Endothelial cell of umbilical vein (primary cell): ENCODE data around the gene CAMKMT. TPM values are rescaled to one million over a fixed set of nuclear protein-coding genes. Genes with fewer than 3 reads are reported as not detected.

Source experiments
- BruUV-seq: library from RNA; stranded (reverse); fragments of 400-500 nt; replicated peaks from 2 replicates; lab custom pipeline; 2021; lab: Mats Ljungman, UMichigan
- CTCF ChIA-PET: fragments of 300-600, 350-600 bp; sonication (Branson Sonifier 250); formaldehyde crosslinking; loops from one replicate; lab custom pipeline; 2021; ENCODE audit warnings: antibody characterized with exemption, inconsistent platforms; lab: Charles Lee
- POLR2A ChIA-PET: fragments of 300-600, 350-600 bp; sonication (Branson Sonifier 250); formaldehyde crosslinking; loops from one replicate; lab custom pipeline; 2021; ENCODE audit warnings: antibody characterized with exemption, inconsistent platforms; lab: Charles Lee
- DNase-seq: peaks from one replicate; pipeline ENCODE4 v3.0.0-alpha.2; 2011; ENCODE audit warnings: low read depth, low spot score
- FAIRE-seq: peaks from 2 replicates; lab custom pipeline; 2011; peaks lifted over from hg19 to GRCh38; lab: Jason Lieb, UNC
- H2AFZ ChIP-seq: 2 replicates; pipeline ENCODE4 v1.6.0; 2012; ENCODE audit warnings: low read depth, low read length, control low read depth, inconsistent platforms
- H3K27ac ChIP-seq: 2 replicates; pipeline ENCODE4 v1.5.1; 2011; ENCODE audit warnings: low read depth, mild to moderate bottlenecking, control low read depth, low read length, moderate library complexity; ENCODE audit not compliant: insufficient read depth
- H3K27me3 ChIP-seq, 2 experiments: 2 replicates each; pipeline versions ENCODE4 v1.6.0 to v1.6.1; 2011; ENCODE audit warnings: low read length in 2 of 2, mixed read lengths in 1 of 2; ENCODE audit not compliant: control insufficient read depth in 2 of 2, insufficient read depth in 2 of 2
- H3K36me3 ChIP-seq, 2 experiments: 2 replicates in 1 of 2; 3 replicates in 1 of 2; pipeline ENCODE4 v1.5.1; 2011; ENCODE audit warnings: low read length in 2 of 2, mild to moderate bottlenecking in 1 of 2, moderate library complexity in 1 of 2; ENCODE audit not compliant: control insufficient read depth in 2 of 2, insufficient read depth in 2 of 2; ENCODE audit errors: extremely low read depth in 1 of 2
- H3K4me1 ChIP-seq: 3 replicates; pipeline ENCODE4 v1.5.1; 2011; ENCODE audit warnings: mild to moderate bottlenecking, low read length; ENCODE audit not compliant: control insufficient read depth, insufficient read depth; ENCODE audit errors: extremely low read depth
- H3K4me2 ChIP-seq: 2 replicates; pipeline ENCODE4 v1.6.1; 2011; ENCODE audit warnings: low read length, control low read depth, mixed read lengths; ENCODE audit not compliant: insufficient read depth
- H3K4me3 ChIP-seq, 3 experiments: fragments of 200-600 bp in 1 of 3; sonication (generic), shearing (Covaris generic) in 1 of 3; replicated peaks in 1 of 3; 2 replicates each; pipeline ENCODE4 v1.5.1; 2011 to 2016; ENCODE audit warnings: control low read depth in 3 of 3, low read length in 3 of 3, mild to moderate bottlenecking in 2 of 3, inconsistent platforms in 1 of 3, low read depth in 1 of 3, moderate library complexity in 1 of 3; ENCODE audit not compliant: insufficient read depth in 1 of 3
- H3K79me2 ChIP-seq: 2 replicates; pipeline ENCODE4 v1.6.0; 2012; ENCODE audit warnings: low read length, inconsistent platforms; ENCODE audit not compliant: control insufficient read depth, insufficient read depth
- H3K9ac ChIP-seq: replicated peaks from 2 replicates; pipeline ENCODE3; 2011; ENCODE audit warnings: low read length, control low read depth; ENCODE audit not compliant: insufficient read depth; ENCODE audit errors: extremely low read depth
- H3K9me1 ChIP-seq: replicated peaks from 3 replicates; pipeline ENCODE4 v1.6.0; 2011; ENCODE audit warnings: mild to moderate bottlenecking, low read length; ENCODE audit not compliant: control insufficient read depth, insufficient read depth; ENCODE audit errors: extremely low read depth
- H3K9me3 ChIP-seq: replicated peaks from 2 replicates; pipeline ENCODE4 v1.5.1; 2012; ENCODE audit warnings: low read length, inconsistent platforms; ENCODE audit not compliant: control insufficient read depth, insufficient read depth
- H4K20me1 ChIP-seq: replicated peaks from 2 replicates; pipeline ENCODE3; 2011; ENCODE audit warnings: mild to moderate bottlenecking, low read length; ENCODE audit not compliant: control insufficient read depth, insufficient read depth; ENCODE audit errors: extremely low read depth
- EZH2 ChIP-seq: IDR thresholded peaks from 2 replicates; pipeline ENCODE4 v1.6.1; 2012; ENCODE audit warnings: borderline replicate concordance, low read depth, mild to moderate bottlenecking, moderate library complexity, low read length, inconsistent platforms; ENCODE audit not compliant: severe bottlenecking
- FOS ChIP-seq: IDR thresholded peaks from 2 replicates; pipeline ENCODE4 v1.6.1; 2011; ENCODE audit warnings: mild to moderate bottlenecking, low read length, moderate library complexity, borderline replicate concordance; ENCODE audit not compliant: insufficient read depth
- GATA2 ChIP-seq: IDR thresholded peaks from 2 replicates; pipeline ENCODE4 v1.7.0; 2011; ENCODE audit warnings: low read depth, mild to moderate bottlenecking, moderate library complexity, mixed read lengths, low read length; ENCODE audit not compliant: insufficient read length, insufficient read depth
- JUN ChIP-seq: IDR thresholded peaks from 2 replicates; pipeline ENCODE4 v1.6.1; 2011; ENCODE audit warnings: borderline replicate concordance, low read depth; ENCODE audit not compliant: insufficient read length, insufficient read depth
- MYC ChIP-seq: IDR thresholded peaks from one replicate; pipeline ENCODE4 v1.6.1; 2011; ENCODE audit warnings: mild to moderate bottlenecking, low read depth, low read length
- POLR2A ChIP-seq: IDR thresholded peaks from 2 replicates; pipeline ENCODE4 v1.6.1; 2012; ENCODE audit warnings: low read depth, mild to moderate bottlenecking, control low read depth, low read length
- POLR2AphosphoS5 ChIP-seq: IDR thresholded peaks from 2 replicates; pipeline ENCODE4 v1.6.1; 2012; ENCODE audit warnings: low read depth, mild to moderate bottlenecking, control low read depth, low read length, moderate library complexity; ENCODE audit not compliant: insufficient read depth
- dilution Hi-C: fragments of 300-500 bp; cut with MboI; formaldehyde crosslinking; loops from one replicate; pipeline ENCODE4 v1.15.0; 2019; ENCODE audit warnings: low sequenced_read_pairs; ENCODE audit not compliant: extremely low pct_ligation_motif_present
- intact Hi-C: fragments of 100-400 bp; cut with micrococcal nuclease; formaldehyde crosslinking; loops from one replicate; pipeline ENCODE4 v1.10.0; 2022
- polyA plus RNA-seq, 4 experiments: library from polyadenylated mRNA; depleted of rRNA in 3 of 4; stranded (reverse) in 3 of 4; unstranded in 1 of 4; fragments of >200 nt; gene quantifications; 2 replicates each; pipeline versions ENCODE4 v1.2.1 to v1.2.3, GENCODE V29; 2011 to 2012; ENCODE audit warnings: missing spikeins in 1 of 4
- total RNA-seq: library from RNA; stranded (reverse); gene quantifications from 2 replicates; pipeline ENCODE4 v1.2.3, GENCODE V29; 2021
- TF ChIP-seq, protein P1 (sequence below), 2 donors: IDR thresholded peaks; 1 replicate in 1 of 2; 2 replicates in 1 of 2; pipeline ENCODE4 v1.5.1; 2011; ENCODE audit warnings: low read length in 2 of 2, mild to moderate bottlenecking in 2 of 2, moderate library complexity in 2 of 2, control low read depth in 1 of 2, inconsistent platforms in 1 of 2, low read depth in 1 of 2; ENCODE audit not compliant: insufficient read depth in 1 of 2; ENCODE audit errors: extremely low read depth in 1 of 2
- TF ChIP-seq, protein P2 (sequence below): IDR thresholded peaks from 2 replicates; pipeline ENCODE4 v1.6.1; 2011; ENCODE audit not compliant: insufficient read depth, insufficient read length

Gene CAMKMT
- total and polyA plus RNA-seq, 2 donors (not counting 3 experiments of a cell fraction or from before 2014, with no cell fraction given): 4.1 to 10.7 TPM

DNA sequence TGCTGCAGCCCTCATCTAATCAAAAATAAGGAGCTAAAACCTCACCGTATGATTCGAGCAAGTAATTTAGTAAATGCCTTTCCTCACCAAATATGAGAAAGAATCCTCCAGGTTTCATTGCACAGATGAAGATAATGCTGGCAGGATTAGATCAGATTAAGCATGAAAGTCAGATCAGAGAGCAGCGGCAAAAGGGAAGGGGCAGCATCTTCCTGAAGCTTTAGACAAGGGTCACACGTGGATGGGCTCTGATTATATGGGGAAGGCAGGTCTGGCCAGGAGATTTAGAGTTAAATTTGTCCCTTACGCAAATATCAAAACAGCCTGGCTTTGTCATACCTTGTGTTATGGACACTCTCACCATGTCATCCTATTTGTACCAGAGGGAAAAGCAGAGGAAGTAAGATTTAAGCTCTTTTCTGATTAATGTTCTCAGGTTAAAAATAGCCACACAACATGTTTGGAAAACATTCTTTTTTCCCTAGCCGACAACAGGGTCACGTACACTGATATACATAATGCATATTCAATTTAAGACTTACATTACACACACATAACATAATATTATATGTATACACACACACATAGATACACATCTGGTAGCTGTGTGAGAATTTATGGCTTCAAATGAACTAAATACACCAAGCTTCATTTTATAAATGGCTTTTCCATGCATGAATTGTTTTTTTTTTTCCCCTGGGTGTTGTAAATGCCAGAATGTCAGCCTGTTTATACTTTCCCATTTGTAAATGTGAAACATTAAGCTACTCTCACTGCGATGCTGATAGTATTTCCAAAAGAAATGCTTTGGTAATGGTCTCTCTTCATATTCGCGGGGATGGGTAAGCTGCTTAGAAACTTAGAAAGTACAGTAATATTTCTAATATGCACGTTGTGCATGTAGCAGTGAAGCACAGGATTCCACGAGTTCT lies 383.5 kb downstream of the CAMKMT start:
- FAIRE-seq (no peak), DNase-seq (no peak)
- Histone ChIP-seq H3K9me3 (no peaks in the 10 kb centered on the region), H3K9me1 (no peaks in the 10 kb centered on the region), H4K20me1 (no peaks in the 10 kb centered on the region), H2AFZ (no peak overlapping the region), H3K79me2 (no peaks in the 10 kb centered on the region), H3K36me3 (no peaks in the 10 kb centered on the region), H3K9ac (no peak overlapping the region), H3K4me2 (no peak overlapping the region), H3K27ac (no peak overlapping the region), H3K4me1 (no peaks in the 10 kb centered on the region), H3K4me3 (no peak overlapping the region), H3K27me3 (no peaks in the 10 kb centered on the region)
- no TSS peak for BruUV-seq
- intact Hi-C loops: no loop called here
- TF ChIP-seq POLR2A: no peak
- no peak for TF ChIP-seq JUN
- no peak for TF ChIP-seq POLR2AphosphoS5
- TF ChIP-seq, protein P1, sequence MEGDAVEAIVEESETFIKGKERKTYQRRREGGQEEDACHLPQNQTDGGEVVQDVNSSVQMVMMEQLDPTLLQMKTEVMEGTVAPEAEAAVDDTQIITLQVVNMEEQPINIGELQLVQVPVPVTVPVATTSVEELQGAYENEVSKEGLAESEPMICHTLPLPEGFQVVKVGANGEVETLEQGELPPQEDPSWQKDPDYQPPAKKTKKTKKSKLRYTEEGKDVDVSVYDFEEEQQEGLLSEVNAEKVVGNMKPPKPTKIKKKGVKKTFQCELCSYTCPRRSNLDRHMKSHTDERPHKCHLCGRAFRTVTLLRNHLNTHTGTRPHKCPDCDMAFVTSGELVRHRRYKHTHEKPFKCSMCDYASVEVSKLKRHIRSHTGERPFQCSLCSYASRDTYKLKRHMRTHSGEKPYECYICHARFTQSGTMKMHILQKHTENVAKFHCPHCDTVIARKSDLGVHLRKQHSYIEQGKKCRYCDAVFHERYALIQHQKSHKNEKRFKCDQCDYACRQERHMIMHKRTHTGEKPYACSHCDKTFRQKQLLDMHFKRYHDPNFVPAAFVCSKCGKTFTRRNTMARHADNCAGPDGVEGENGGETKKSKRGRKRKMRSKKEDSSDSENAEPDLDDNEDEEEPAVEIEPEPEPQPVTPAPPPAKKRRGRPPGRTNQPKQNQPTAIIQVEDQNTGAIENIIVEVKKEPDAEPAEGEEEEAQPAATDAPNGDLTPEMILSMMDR (IDR thresholded peaks at IDR 0.05; ENCODE audit: extremely low read depth in 1 of 2, insufficient read depth in 1 of 2, low read depth in 1 of 2, low read length in 2 of 2): no peak
- no peak for TF ChIP-seq MYC
- no peak for TF ChIP-seq GATA2
- no peak for TF ChIP-seq EZH2
- TF ChIP-seq FOS: no peak
- TF ChIP-seq, protein P2, sequence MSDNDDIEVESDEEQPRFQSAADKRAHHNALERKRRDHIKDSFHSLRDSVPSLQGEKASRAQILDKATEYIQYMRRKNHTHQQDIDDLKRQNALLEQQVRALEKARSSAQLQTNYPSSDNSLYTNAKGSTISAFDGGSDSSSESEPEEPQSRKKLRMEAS: no peak
- dilution Hi-C loops: no loop called here
- ChIA-PET POLR2A (no interaction called here), CTCF (interaction anchor here (1.0 to 2.4 kb wide), 3 partner anchors 265 to 353 kb away, joined by 3 to 12 read pairs (median 6); no protein-coding TSS in a partner anchor)
